GM20000 (cell line): ENCODE results near the gene FBXL16.
A peak's percentile ranks its signal among the peaks of the same experiment; 100 is the strongest.

ENCODE experiments used
- DNase-seq: peaks from one replicate; pipeline ENCODE4 v3.0.0; 2012; ENCODE audit warnings: low spot score
- TF ChIP-seq, protein P1 (sequence below): IDR thresholded peaks from 2 replicates; pipeline ENCODE4 v1.5.1; 2012; ENCODE audit warnings: mild to moderate bottlenecking, control low read depth; ENCODE audit errors: extremely low read depth, missing control alignments

Gene FBXL16

DNA sequence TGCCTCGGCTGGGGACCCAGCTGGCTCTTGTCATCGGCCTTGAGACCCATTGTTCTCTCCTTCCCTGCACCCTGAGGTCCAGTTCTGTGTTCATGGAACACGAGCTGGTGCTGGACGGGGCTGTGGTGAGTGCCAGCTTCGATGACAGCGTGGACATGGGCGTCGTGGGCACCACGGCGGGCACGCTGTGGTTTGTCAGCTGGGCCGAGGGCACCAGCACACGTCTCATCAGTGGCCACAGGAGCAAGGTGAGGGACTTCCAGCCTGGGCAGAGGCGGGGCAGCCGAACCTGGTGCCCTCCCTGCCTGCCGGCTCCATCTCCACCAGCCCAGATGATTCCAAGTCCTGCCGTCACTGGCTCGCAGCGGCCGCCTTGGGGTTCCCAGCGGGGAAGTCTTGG lies 43.0 kb downstream of the FBXL16 start:
- DNase-seq, result no peak
- TF ChIP-seq, protein P1, sequence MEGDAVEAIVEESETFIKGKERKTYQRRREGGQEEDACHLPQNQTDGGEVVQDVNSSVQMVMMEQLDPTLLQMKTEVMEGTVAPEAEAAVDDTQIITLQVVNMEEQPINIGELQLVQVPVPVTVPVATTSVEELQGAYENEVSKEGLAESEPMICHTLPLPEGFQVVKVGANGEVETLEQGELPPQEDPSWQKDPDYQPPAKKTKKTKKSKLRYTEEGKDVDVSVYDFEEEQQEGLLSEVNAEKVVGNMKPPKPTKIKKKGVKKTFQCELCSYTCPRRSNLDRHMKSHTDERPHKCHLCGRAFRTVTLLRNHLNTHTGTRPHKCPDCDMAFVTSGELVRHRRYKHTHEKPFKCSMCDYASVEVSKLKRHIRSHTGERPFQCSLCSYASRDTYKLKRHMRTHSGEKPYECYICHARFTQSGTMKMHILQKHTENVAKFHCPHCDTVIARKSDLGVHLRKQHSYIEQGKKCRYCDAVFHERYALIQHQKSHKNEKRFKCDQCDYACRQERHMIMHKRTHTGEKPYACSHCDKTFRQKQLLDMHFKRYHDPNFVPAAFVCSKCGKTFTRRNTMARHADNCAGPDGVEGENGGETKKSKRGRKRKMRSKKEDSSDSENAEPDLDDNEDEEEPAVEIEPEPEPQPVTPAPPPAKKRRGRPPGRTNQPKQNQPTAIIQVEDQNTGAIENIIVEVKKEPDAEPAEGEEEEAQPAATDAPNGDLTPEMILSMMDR, result no peak

DNA sequence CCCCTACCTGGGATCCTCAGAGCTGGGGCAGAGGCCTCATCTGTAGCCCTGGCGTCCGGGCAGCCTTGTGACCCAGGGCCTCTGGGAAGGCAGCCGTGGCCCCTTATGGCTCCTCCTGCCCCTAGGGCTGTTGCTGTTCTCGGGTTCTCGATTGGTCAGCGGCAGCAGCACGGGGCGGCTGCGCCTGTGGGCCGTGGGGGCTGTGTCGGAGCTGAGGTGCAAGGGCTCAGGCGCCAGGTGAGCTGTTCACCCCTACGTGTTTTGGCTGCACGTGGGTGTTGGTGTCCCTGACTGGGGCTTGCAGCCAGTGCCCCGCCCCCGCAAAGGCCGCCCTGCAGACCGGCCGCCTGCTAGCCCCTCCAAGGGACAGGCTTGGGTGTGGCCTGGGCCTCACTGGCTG lies 43.5 kb downstream of the FBXL16 start:
- no peak for DNase-seq
- TF ChIP-seq, protein P1, result no peak

DNA sequence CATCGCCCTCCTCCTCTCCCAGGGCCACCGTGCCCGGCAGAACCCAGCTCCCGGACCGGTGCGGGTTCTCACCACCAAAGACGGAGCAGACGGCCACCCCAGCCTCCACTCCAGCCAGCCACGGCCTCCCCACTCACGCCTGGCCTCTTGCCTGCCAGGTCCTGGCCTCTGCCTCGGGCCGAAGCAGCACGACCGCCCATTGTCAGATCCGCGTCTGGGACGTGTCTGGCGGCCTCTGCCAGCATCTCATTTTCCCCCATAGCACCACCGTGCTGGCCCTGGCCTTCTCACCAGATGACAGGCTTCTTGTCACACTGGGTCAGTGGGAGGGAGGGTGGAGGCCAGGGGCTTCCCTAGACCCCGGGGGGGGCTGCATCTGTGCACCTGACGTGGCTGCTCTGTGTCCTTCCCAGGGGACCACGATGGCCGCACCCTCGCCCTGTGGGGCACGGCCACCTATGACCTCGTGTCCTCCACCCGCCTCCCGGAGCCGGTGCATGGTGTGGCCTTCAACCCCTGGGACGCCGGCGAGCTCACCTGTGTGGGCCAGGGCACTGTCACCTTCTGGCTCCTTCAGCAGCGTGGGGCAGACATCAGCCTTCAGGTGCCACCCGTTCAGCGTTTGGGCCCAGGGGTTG lies 44.3 kb downstream of the FBXL16 start:
- TF ChIP-seq, protein P1, result no peak
- no peak for DNase-seq

DNA sequence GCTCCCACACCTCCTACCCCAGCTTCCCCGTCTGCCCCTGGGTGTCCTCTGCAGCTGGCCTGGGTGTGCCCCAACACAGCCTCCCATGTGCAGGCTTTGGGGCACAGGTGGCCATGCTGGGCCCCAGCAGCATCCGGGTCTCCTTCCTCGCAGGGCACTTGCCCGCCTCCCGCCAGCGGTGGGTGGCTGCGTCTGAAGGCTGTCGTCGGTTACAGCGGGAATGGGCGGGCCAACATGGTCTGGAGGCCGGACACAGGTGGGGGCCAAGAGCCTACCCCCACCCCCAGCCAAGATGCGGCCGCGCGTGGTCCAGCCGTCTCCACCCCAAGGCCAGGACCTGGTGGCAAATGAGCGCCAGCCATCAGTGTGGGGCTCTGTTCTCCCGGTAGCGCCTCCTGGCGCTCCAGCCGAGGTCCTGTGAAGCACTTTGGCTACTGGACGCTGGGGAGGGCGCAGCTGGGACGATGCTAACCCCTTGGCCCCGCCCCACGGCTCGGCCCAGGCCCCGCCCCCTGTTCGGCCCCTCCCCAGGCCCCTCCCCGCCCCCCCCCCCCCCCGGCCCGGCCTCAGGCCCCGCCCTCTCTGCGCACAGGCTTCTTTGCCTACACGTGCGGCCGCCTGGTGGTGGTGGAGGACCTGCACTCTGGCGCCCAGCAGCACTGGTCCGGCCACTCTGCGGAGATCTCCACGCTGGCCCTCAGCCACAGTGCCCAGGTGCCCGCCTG lies 45.0 kb downstream of the FBXL16 start:
- DNase-seq, result peak; percentile 97
- TF ChIP-seq, protein P1, result peak; percentile 47

DNA sequence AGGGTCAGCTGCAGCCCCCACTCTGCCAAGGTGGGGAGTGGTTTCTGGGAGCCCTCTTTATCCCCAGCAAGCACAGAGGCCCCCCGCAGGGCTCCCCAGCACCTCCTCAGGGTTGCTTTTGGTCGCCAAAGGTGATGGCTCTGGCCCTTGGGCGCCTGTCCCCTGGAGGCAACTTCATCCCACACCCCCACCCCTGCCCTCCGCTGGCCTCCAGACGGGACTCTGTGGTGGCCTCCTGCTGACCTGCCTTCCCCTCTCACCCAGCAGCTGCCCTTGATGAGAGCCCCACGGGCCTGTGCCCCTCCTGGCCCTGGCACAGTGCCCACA lies 45.5 kb downstream of the FBXL16 start:
- DNase-seq, result no peak
- TF ChIP-seq, protein P1, result no peak

DNA sequence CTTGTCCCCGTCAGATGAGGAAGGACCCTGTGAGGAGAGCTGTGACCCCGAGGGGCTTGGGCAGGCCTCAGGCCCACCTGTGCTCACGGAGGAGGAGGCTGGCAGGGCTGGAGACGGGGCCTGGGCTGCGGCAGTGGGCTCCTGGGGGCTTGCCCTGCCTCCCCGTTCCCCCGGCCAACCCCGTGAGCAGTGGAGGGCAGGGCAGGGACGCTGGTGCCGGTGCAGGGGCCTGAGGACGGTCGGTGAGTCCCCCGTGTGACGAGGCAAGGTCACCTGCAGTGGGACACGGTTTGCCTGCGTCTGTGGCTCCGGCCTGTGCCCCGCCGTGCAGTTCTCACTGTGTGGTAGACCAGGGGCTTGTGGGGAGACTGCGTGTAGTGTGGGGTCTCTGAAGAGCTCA lies 46.0 kb downstream of the FBXL16 start:
- no peak for DNase-seq
- TF ChIP-seq, protein P1, result no peak

DNA sequence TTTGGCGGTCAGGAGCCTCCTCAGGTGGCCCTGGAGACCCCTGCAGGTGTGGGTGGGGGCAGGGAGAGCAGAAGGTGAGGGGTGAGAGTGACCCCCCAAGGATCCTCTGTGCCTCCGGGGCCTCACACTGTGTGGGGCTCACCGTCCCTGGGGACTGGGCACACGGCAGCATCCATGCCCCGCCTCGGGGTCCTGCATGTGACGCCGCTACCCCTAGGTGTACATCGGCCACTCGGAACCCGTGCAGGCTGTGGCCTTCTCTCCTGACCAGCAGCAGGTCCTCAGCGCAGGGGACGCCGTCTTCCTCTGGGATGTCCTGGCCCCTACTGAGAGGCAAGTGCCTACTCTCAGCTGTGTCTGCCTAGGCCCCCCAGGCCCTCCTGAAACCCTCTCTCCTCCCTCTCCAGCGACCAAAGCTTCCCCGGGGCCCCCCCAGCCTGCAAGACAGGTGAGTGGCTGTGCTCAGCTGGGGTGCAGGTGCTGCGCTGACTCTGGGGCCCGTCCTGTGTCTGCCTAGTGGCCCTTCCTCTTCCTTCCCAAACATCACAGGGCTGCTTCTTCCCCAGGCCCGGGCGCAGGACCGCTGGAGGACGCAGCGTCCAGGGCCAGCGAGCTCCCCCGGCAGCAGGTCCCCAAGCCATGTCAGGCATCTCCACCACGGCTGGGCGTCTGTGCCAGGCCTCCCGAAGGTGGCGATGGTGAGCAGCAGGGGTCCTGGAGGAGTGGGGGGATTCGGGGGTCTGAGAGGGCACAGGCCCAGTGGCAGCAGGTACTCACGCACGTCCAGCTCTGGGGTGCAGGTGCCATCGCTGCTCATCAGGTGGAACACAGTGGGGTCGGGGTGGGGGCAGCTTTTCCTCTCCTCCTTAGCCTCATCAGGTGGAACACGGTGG lies 46.7 kb downstream of the FBXL16 start:
- DNase-seq, result no peak
- TF ChIP-seq, protein P1, result no peak
